Chondrocyte (in vitro differentiated cells): Measurements from ENCODE around the gene MAPK8IP1. TPM values are rescaled to one million over a fixed set of nuclear protein-coding genes. Genes with fewer than 3 reads are reported as not detected.

Experiments used
- DNase-seq: peaks from one replicate; pipeline ENCODE4 v3.0.0; 2021; ENCODE audit warnings: mixed read lengths, low spot score
- H3K27ac Mint-ChIP-seq: one replicate; pipeline ENCODE4 v1.8.0; 2021; ENCODE audit warnings: mild to moderate bottlenecking, moderate library complexity, mixed read lengths; ENCODE audit not compliant: unreplicated experiment
- H3K27me3 Mint-ChIP-seq: 2 replicates; pipeline ENCODE4 v1.8.0; 2021; ENCODE audit warnings: low read depth, mixed read lengths
- H3K36me3 Mint-ChIP-seq: 2 replicates; pipeline ENCODE4 v1.8.0; 2021; ENCODE audit warnings: low read depth, mixed read lengths
- H3K4me1 Mint-ChIP-seq: 2 replicates; pipeline ENCODE4 v1.8.0; 2021; ENCODE audit warnings: low read depth, mild to moderate bottlenecking, mixed read lengths
- H3K4me3 Mint-ChIP-seq: one replicate; pipeline ENCODE4 v1.8.0; 2021; ENCODE audit warnings: mild to moderate bottlenecking, moderate library complexity, mixed read lengths; ENCODE audit not compliant: unreplicated experiment
- H3K9me3 Mint-ChIP-seq: 2 replicates; pipeline ENCODE4 v1.8.0; 2021; ENCODE audit warnings: low read depth, mixed read lengths
- total RNA-seq: library from RNA; stranded (reverse); gene quantifications from 3 replicates; pipeline ENCODE4 v1.2.1, GENCODE V29; 2021
- TF ChIP-seq, protein P1 (sequence below): fragments of 200-600 bp; sonication (generic); IDR thresholded peaks from 2 replicates; pipeline ENCODE4 v1.5.0; 2021; ENCODE audit warnings: antibody characterized with exemption, mild to moderate bottlenecking, moderate library complexity

MAPK8IP1 gene
- total RNA-seq, 1 donor from 2014 or later, result 9.6 TPM

DNA sequence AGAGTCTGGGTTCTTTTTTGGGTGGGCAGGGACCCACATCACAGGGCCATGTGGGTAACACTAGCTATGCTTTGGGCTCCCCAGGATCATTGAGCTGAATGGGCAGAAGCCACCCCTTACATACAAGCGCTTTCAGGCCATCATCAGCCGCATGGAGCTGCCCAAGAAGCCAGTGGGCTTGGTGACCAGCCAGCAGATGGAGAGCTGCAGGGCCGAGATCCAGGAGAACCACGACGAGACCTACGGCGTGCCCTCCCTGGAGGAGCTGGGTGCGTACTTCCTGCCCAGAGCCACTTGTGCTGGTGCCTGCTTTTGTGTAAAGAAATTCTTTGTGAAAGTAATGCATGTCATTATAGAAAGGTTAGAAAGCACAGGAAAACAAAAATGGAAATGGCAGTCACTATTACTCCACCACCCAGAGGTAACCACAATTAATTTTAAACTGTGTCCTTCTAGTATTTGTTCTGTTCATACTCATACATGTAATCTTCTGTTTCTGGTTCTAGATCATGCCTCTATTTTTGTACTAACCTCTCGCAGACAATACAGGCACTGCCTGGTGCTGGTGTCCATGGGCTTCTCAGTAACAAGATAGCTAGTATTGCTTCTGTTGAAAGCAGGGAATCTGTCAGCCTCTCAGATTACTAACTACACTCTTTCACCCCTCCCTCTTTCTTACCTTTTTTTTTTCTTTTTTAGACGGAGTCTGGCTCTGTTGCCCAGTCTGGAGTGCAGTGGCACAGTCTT is 24.5 kb upstream of the MAPK8IP1 start:
- Mint-ChIP-seq H3K27ac (peak overlapping the region; percentile 27), H3K36me3 (peaks cover 28% of the 10 kb centered on the region), H3K9me3 (no peaks in the 10 kb centered on the region), H3K27me3 (no peaks in the 10 kb centered on the region), H3K4me3 (no peak overlapping the region), H3K4me1 (peaks cover 35% of the 10 kb centered on the region)
- no peak for DNase-seq
- TF ChIP-seq, protein P1, sequence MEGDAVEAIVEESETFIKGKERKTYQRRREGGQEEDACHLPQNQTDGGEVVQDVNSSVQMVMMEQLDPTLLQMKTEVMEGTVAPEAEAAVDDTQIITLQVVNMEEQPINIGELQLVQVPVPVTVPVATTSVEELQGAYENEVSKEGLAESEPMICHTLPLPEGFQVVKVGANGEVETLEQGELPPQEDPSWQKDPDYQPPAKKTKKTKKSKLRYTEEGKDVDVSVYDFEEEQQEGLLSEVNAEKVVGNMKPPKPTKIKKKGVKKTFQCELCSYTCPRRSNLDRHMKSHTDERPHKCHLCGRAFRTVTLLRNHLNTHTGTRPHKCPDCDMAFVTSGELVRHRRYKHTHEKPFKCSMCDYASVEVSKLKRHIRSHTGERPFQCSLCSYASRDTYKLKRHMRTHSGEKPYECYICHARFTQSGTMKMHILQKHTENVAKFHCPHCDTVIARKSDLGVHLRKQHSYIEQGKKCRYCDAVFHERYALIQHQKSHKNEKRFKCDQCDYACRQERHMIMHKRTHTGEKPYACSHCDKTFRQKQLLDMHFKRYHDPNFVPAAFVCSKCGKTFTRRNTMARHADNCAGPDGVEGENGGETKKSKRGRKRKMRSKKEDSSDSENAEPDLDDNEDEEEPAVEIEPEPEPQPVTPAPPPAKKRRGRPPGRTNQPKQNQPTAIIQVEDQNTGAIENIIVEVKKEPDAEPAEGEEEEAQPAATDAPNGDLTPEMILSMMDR, result no peak

DNA sequence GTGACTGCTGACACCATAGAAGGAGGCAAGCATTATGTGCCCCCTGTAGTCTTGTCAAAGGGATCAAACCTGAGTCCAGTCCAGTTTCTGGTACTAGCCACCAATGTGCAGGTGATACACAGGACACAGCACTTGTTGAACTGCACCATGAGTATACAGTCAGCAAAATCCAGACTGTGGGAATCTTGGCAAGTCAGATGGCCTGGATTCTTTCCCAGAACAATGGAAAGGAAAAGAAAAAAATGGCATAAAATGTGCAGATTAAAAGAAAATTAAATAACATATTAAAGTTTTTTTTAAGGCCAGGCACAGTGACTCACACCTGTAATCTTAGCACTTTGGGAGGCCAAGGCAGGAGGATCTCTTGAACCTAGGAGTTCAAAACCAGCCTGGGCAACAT is 21.4 kb upstream of the MAPK8IP1 start:
- Mint-ChIP-seq H3K27ac (no peak overlapping the region), H3K27me3 (no peaks in the 10 kb centered on the region), H3K36me3 (peaks cover 31% of the 10 kb centered on the region), H3K4me3 (no peak overlapping the region), H3K4me1 (peaks cover 13% of the 10 kb centered on the region), H3K9me3 (no peaks in the 10 kb centered on the region)
- DNase-seq, result no peak
- TF ChIP-seq, protein P1, result no peak

GRCh38 chr11:45869551-45869950 is 15.9 kb upstream of the MAPK8IP1 start:
- H3K9me3 Mint-ChIP-seq, result no peaks in the 10 kb centered on the region
- H3K36me3 Mint-ChIP-seq, result peaks cover 28% of the 10 kb centered on the region
- peak; percentile 78 for DNase-seq
- TF ChIP-seq, protein P1, result no peak
- no peak overlapping the region for H3K4me3 Mint-ChIP-seq
- no peaks in the 10 kb centered on the region for H3K27me3 Mint-ChIP-seq
- H3K4me1 Mint-ChIP-seq, result peaks cover 7% of the 10 kb centered on the region
- no peak overlapping the region for H3K27ac Mint-ChIP-seq

GRCh38 chr11:45870706-45871105 is 14.7 kb upstream of the MAPK8IP1 start:
- peak overlapping the region; percentile 17 for H3K27ac Mint-ChIP-seq
- peak; percentile 79 for DNase-seq

DNA sequence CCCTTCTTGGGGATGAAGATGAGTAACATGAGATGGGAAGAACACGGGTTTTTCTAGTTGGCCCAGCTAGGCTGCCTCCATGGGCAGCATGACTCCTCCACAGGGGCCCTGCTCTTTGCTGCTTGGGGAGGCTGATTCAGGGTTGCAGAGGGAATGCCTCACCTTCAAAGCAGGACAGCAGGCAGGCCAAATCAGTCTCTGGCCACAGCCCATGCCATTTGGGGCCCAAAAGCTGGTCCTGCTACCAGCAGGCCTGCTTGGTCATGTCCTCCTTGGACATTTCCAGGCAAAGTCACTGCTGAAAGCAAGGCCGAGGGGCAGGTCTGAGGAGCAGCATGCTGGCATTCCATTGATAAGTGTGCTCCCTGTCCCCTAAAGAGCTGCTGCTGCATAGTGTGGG is 13.8 kb upstream of the MAPK8IP1 start:
- no peaks in the 10 kb centered on the region for H3K9me3 Mint-ChIP-seq
- peak; percentile 66 for DNase-seq
- H3K36me3 Mint-ChIP-seq, result peaks cover 25% of the 10 kb centered on the region
- H3K4me1 Mint-ChIP-seq, result peaks cover 7% of the 10 kb centered on the region
- TF ChIP-seq, protein P1, result no peak
- no peaks in the 10 kb centered on the region for H3K27me3 Mint-ChIP-seq
- no peak overlapping the region for H3K4me3 Mint-ChIP-seq
- H3K27ac Mint-ChIP-seq, result no peak overlapping the region

More at GRCh38 chr11:45870706-45871105, 14.7 kb upstream of the MAPK8IP1 start:
- no peaks in the 10 kb centered on the region for H3K9me3 Mint-ChIP-seq
- peaks cover 30% of the 10 kb centered on the region for H3K36me3 Mint-ChIP-seq
- peaks cover 7% of the 10 kb centered on the region for H3K4me1 Mint-ChIP-seq
- TF ChIP-seq, protein P1, result no peak
- H3K27me3 Mint-ChIP-seq, result no peaks in the 10 kb centered on the region
- H3K4me3 Mint-ChIP-seq, result no peak overlapping the region
